ENCODE results near the gene EPB41L2.

GRCh38 chr6:130906736-130907381 lies 156.2 kb downstream of the EPB41L2 start:
- no peak for TF ChIP-seq EZH2 (IDR thresholded peaks at IDR 0.05)
- TF ChIP-seq POLR2AphosphoS5 (IDR thresholded peaks at IDR 0.05; ENCODE audit: borderline replicate concordance, low read depth, low read length) = no peak
- TF ChIP-seq FOXP2 (optimal IDR thresholded peaks at IDR 0.05; ENCODE audit: control extremely low read depth, extremely low read length, insufficient read depth) = no peak

Data from SK-N-MC (cell line).